NOMO-1 treated with DMSO at 0.1 percent for 48 hours (cell line): ENCODE measurements around the gene PRR20G.

ENCODE experiments used
- DNase-seq: peaks from one replicate; lab custom pipeline; 2025; ENCODE audit not compliant: unreplicated experiment; lab: John Stamatoyannopoulos, UW

The PRR20G gene

DNA sequence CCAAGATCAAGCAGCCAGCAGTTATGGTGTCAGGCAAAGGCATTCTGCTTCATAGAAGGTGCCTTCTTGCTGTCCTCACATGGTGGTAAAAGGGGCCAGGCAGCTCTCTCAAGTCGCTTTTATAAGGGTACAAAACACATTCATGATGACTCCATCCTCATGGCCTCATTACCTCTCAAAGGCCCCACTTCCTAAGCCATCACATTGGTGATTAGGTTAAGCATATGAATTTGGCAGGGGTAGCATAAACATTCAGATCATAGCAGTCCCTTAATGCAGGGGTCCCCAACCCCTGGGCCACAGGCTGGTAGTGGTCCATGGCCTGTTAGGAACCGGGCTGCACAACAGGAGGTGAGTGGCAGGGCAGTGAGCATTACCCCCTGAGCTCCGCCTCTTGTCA is 52.1 kb downstream of the PRR20G start:
- no peak for DNase-seq

DNA sequence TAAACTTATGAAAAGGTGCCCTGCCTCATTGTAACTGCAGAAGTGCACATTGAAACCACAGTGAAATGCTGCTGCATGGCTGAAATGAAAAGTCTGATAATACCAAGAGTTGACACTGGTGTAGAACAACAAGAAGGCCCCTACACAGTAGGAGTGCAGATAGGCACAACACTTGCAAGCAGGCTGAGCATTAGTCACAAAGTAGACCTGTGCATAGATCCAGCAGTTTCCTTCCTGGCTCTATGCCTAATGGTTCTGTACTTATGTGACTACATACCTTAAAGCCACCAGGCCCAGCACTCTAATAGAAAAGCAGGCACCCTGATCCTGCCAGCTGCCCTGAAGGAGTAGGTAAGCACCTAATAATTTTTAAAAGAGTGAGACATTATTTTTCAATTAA is 53.1 kb downstream of the PRR20G start:
- no peak for DNase-seq
